ENCODE measurements around the gene CSF1.

The CSF1 gene

GRCh38 chr1:109927356-109927755, 16.7 kb downstream of the CSF1 start:
- no peak overlapping the region for H3K4me3 ChIP-seq (ENCODE audit: low read length)
- TF ChIP-seq CTCF (IDR thresholded peaks at IDR 0.05; ENCODE audit: insufficient read depth, low read depth, low read length, missing control alignments), result no peak

GRCh38 chr1:109927911-109928321, 17.3 kb downstream of the CSF1 start:
- no peak for DNase-seq (ENCODE audit: low read depth)
- no peak for TF ChIP-seq CTCF (IDR thresholded peaks at IDR 0.05; ENCODE audit: insufficient read depth, low read depth, low read length, missing control alignments)
- H3K4me3 ChIP-seq (ENCODE audit: low read length), result no peak overlapping the region

More at GRCh38 chr1:109927356-109927755, 16.7 kb downstream of the CSF1 start:
- DNase-seq (ENCODE audit: low read depth), result no peak

- no peak overlapping the region for H3K4me3 ChIP-seq (ENCODE audit: low read length)
- TF ChIP-seq CTCF (IDR thresholded peaks at IDR 0.05; ENCODE audit: insufficient read depth, low read depth, low read length, missing control alignments), result no peak
- no peak for DNase-seq (ENCODE audit: low read depth)
These were observed 18.0 kb downstream of the CSF1 start for GRCh38 chr1:109928591-109929111.

- no peak for TF ChIP-seq CTCF (IDR thresholded peaks at IDR 0.05; ENCODE audit: insufficient read depth, low read depth, low read length, missing control alignments)
- no peak overlapping the region for H3K4me3 ChIP-seq (ENCODE audit: low read length)
- DNase-seq (ENCODE audit: low read depth), result peak; percentile 71
These were observed 18.5 kb downstream of the CSF1 start for GRCh38 chr1:109929170-109929569.

- no peak for DNase-seq (ENCODE audit: low read depth)
- no peak for TF ChIP-seq CTCF (IDR thresholded peaks at IDR 0.05; ENCODE audit: insufficient read depth, low read depth, low read length, missing control alignments)
- no peak overlapping the region for H3K4me3 ChIP-seq (ENCODE audit: low read length)
These were observed 19.1 kb downstream of the CSF1 start for GRCh38 chr1:109929588-109930251.

GRCh38 chr1:109930252-109930993, 19.8 kb downstream of the CSF1 start:
- no peak for DNase-seq (ENCODE audit: low read depth)
- TF ChIP-seq CTCF (IDR thresholded peaks at IDR 0.05; ENCODE audit: insufficient read depth, low read depth, low read length, missing control alignments), result no peak

More at GRCh38 chr1:109930252-109930993, 19.8 kb downstream of the CSF1 start:
- no peak overlapping the region for H3K4me3 ChIP-seq (ENCODE audit: low read length)

Measured in epithelial cell of esophagus (primary cell).